GM21515 (cell line): ENCODE results near the gene IFRD1.
"Not testable (repeated sequence)": the region's sequence is repeated elsewhere in the genome, so short reads cannot be mapped to it uniquely, and the experiment has no call there.

Experiments
- ATAC-seq: cut with Tn5 transposase; IDR thresholded peaks from one replicate; pipeline ENCODE4 v1.9.1; 2021; ENCODE audit not compliant: unreplicated experiment

Gene IFRD1

GRCh38 chr7:112512451-112513210, 62.4 kb downstream of the IFRD1 start:
- no peak for ATAC-seq

- no peak for ATAC-seq
These were observed 65.7 kb downstream of the IFRD1 start for GRCh38 chr7:112515989-112516388.

GRCh38 chr7:112516418-112516817, 66.2 kb downstream of the IFRD1 start:
- not testable (repeated sequence) for ATAC-seq

- ATAC-seq = no peak
These were observed 67.2 kb downstream of the IFRD1 start for GRCh38 chr7:112517487-112517886.

- no peak for ATAC-seq
These were observed 70.5 kb downstream of the IFRD1 start for GRCh38 chr7:112520787-112521186.

GRCh38 chr7:112521942-112522341, 71.7 kb downstream of the IFRD1 start:
- no peak for ATAC-seq

- ATAC-seq = no peak
These were observed 73.6 kb downstream of the IFRD1 start for GRCh38 chr7:112523871-112524270.
